ENCODE data around the gene CPOX.

CPOX gene

GRCh38 chr3:98583766-98584165, 9.6 kb downstream of the CPOX start:
- H3K27me3 ChIP-seq (ENCODE audit: control insufficient read depth in 3 of 3, insufficient read depth in 3 of 3, low read depth in 1 of 3, low read length in 3 of 3): no peaks in the 10 kb centered on the region
- H4K8ac ChIP-seq (ENCODE audit: low read depth, low read length): no peak overlapping the region
- H3K4me3 ChIP-seq (ENCODE audit: low read length in 2 of 2): no peak overlapping the region
- H2AK5ac ChIP-seq (ENCODE audit: low read depth, low read length): no peak overlapping the region
- H3K4me2 ChIP-seq (ENCODE audit: insufficient read depth, low read length, poor library complexity, severe bottlenecking): no peak overlapping the region
- H3K27ac ChIP-seq (replicated peaks; ENCODE audit: low read length): no peak overlapping the region
- no peak overlapping the region for H2BK12ac ChIP-seq (ENCODE audit: low read length)
- H3K9ac ChIP-seq (ENCODE audit: low read depth, low read length, poor library complexity): no peak overlapping the region
- H3K4ac ChIP-seq (ENCODE audit: low read length): no peak overlapping the region
- peaks cover 0 to 2% of the 10 kb centered on the region in 2 donors for H3K4me1 ChIP-seq (ENCODE audit: control insufficient read depth in 2 of 2, insufficient read depth in 1 of 2, low read depth in 1 of 2, low read length in 2 of 2)
- no peak overlapping the region for H2AFZ ChIP-seq (ENCODE audit: low read length)
- DNase-seq (ENCODE audit: low spot score): no peak
- no peak overlapping the region for H3K14ac ChIP-seq (ENCODE audit: low read length)
- H3K18ac ChIP-seq (ENCODE audit: low read length): no peak overlapping the region
- H3K79me1 ChIP-seq (ENCODE audit: low read depth, low read length): peaks cover 2% of the 10 kb centered on the region
- no peak overlapping the region for H2BK15ac ChIP-seq (ENCODE audit: low read length)
- no peak overlapping the region for H3K23ac ChIP-seq (ENCODE audit: low read depth, low read length, poor library complexity)
- H3K36me3 ChIP-seq (replicated peaks in 1 of 2; ENCODE audit: control insufficient read depth in 2 of 2, insufficient read depth in 2 of 2, low read length in 2 of 2): peaks cover 10 to 80% of the 10 kb centered on the region in 2 donors
- no peak overlapping the region for H2BK5ac ChIP-seq (ENCODE audit: low read length)
- WGBS, 2 donors (ENCODE audit: extremely low coverage in 2 of 2, insufficient read length in 2 of 2, insufficient replicate concordance in 1 of 2): no CpG with 5 or more reads among the region's 4 CpGs
- H2BK120ac ChIP-seq (ENCODE audit: low read depth, low read length): no peak overlapping the region
- H3K9me3 ChIP-seq (replicated peaks in 1 of 2; ENCODE audit: control insufficient read depth in 2 of 2, insufficient read depth in 1 of 2, low read depth in 1 of 2, low read length in 2 of 2): peaks cover 0 to 2% of the 10 kb centered on the region in 2 donors
- no peak overlapping the region for H4K91ac ChIP-seq (ENCODE audit: low read depth, low read length, poor library complexity)

- Histone ChIP-seq H3K27me3 (ENCODE audit: control insufficient read depth in 3 of 3, insufficient read depth in 3 of 3, low read depth in 1 of 3, low read length in 3 of 3) (no peaks in the 10 kb centered on the region), H2AK5ac (ENCODE audit: low read depth, low read length) (no peak overlapping the region), H3K18ac (ENCODE audit: low read length) (no peak overlapping the region), H3K9me3 (replicated peaks in 1 of 2; ENCODE audit: control insufficient read depth in 2 of 2, insufficient read depth in 1 of 2, low read depth in 1 of 2, low read length in 2 of 2) (peaks cover 0 to 2% of the 10 kb centered on the region in 2 donors), H4K8ac (ENCODE audit: low read depth, low read length) (no peak overlapping the region), H3K79me1 (ENCODE audit: low read depth, low read length) (peaks cover 2% of the 10 kb centered on the region), H3K23ac (ENCODE audit: low read depth, low read length, poor library complexity) (no peak overlapping the region), H2BK120ac (ENCODE audit: low read depth, low read length) (no peak overlapping the region), H2BK5ac (ENCODE audit: low read length) (no peak overlapping the region), H3K9ac (ENCODE audit: low read depth, low read length, poor library complexity) (no peak overlapping the region), H2BK12ac (ENCODE audit: low read length) (no peak overlapping the region), H4K91ac (ENCODE audit: low read depth, low read length, poor library complexity) (no peak overlapping the region), H3K4me1 (ENCODE audit: control insufficient read depth in 2 of 2, insufficient read depth in 1 of 2, low read depth in 1 of 2, low read length in 2 of 2) (peaks cover 0 to 2% of the 10 kb centered on the region in 2 donors), H3K14ac (ENCODE audit: low read length) (no peak overlapping the region), H3K27ac (replicated peaks; ENCODE audit: low read length) (no peak overlapping the region), H3K4ac (ENCODE audit: low read length) (no peak overlapping the region), H3K4me2 (ENCODE audit: insufficient read depth, low read length, poor library complexity, severe bottlenecking) (no peak overlapping the region), H3K4me3 (ENCODE audit: low read length in 2 of 2) (no peak overlapping the region), H2BK15ac (ENCODE audit: low read length) (no peak overlapping the region), H2AFZ (ENCODE audit: low read length) (no peak overlapping the region), H3K36me3 (replicated peaks in 1 of 2; ENCODE audit: control insufficient read depth in 2 of 2, insufficient read depth in 2 of 2, low read length in 2 of 2) (peaks cover 12 to 80% of the 10 kb centered on the region in 2 donors)
- WGBS, 2 donors (ENCODE audit: extremely low coverage in 2 of 2, insufficient read length in 2 of 2, insufficient replicate concordance in 1 of 2): no CpG with 5 or more reads among the region's 1 CpG
- DNase-seq (ENCODE audit: low spot score): no peak
Measured at GRCh38 chr3:98582042-98582441, 11.4 kb downstream of the CPOX start.

- Histone ChIP-seq H4K8ac (ENCODE audit: low read depth, low read length) (no peak overlapping the region), H3K4me3 (ENCODE audit: low read length in 2 of 2) (no peak overlapping the region), H2BK120ac (ENCODE audit: low read depth, low read length) (no peak overlapping the region), H3K4me2 (ENCODE audit: insufficient read depth, low read length, poor library complexity, severe bottlenecking) (no peak overlapping the region), H3K27ac (replicated peaks; ENCODE audit: low read length) (no peak overlapping the region), H2AK5ac (ENCODE audit: low read depth, low read length) (no peak overlapping the region), H3K27me3 (ENCODE audit: control insufficient read depth in 3 of 3, insufficient read depth in 3 of 3, low read depth in 1 of 3, low read length in 3 of 3) (no peaks in the 10 kb centered on the region), H2AFZ (ENCODE audit: low read length) (no peak overlapping the region), H3K9ac (ENCODE audit: low read depth, low read length, poor library complexity) (no peak overlapping the region), H3K9me3 (replicated peaks in 1 of 2; ENCODE audit: control insufficient read depth in 2 of 2, insufficient read depth in 1 of 2, low read depth in 1 of 2, low read length in 2 of 2) (peaks cover 0 to 2% of the 10 kb centered on the region in 2 donors), H4K91ac (ENCODE audit: low read depth, low read length, poor library complexity) (no peak overlapping the region), H2BK15ac (ENCODE audit: low read length) (no peak overlapping the region), H3K23ac (ENCODE audit: low read depth, low read length, poor library complexity) (no peak overlapping the region), H3K14ac (ENCODE audit: low read length) (no peak overlapping the region), H2BK12ac (ENCODE audit: low read length) (no peak overlapping the region), H2BK5ac (ENCODE audit: low read length) (no peak overlapping the region), H3K36me3 (replicated peaks in 1 of 2; ENCODE audit: control insufficient read depth in 2 of 2, insufficient read depth in 2 of 2, low read length in 2 of 2) (peaks cover 12 to 84% of the 10 kb centered on the region in 2 donors), H3K4ac (ENCODE audit: low read length) (no peak overlapping the region), H3K18ac (ENCODE audit: low read length) (no peak overlapping the region), H3K79me1 (ENCODE audit: low read depth, low read length) (peaks cover 2% of the 10 kb centered on the region), H3K4me1 (ENCODE audit: control insufficient read depth in 2 of 2, insufficient read depth in 1 of 2, low read depth in 1 of 2, low read length in 2 of 2) (peaks cover 0 to 2% of the 10 kb centered on the region in 2 donors)
- no peak for DNase-seq (ENCODE audit: low spot score)
- WGBS, 2 donors (ENCODE audit: extremely low coverage in 2 of 2, insufficient read length in 2 of 2, insufficient replicate concordance in 1 of 2): no CpG with 5 or more reads among the region's 1 CpG
Measured at GRCh38 chr3:98581474-98581873, 11.9 kb downstream of the CPOX start.

GRCh38 chr3:98580401-98581386, 12.7 kb downstream of the CPOX start:
- Histone ChIP-seq H2BK15ac (ENCODE audit: low read length) (no peak overlapping the region), H3K4ac (ENCODE audit: low read length) (no peak overlapping the region), H4K91ac (ENCODE audit: low read depth, low read length, poor library complexity) (no peak overlapping the region), H3K23ac (ENCODE audit: low read depth, low read length, poor library complexity) (no peak overlapping the region), H2AK5ac (ENCODE audit: low read depth, low read length) (no peak overlapping the region), H2BK5ac (ENCODE audit: low read length) (no peak overlapping the region), H3K79me1 (ENCODE audit: low read depth, low read length) (peaks cover 2% of the 10 kb centered on the region), H3K36me3 (replicated peaks in 1 of 2; ENCODE audit: control insufficient read depth in 2 of 2, insufficient read depth in 2 of 2, low read length in 2 of 2) (peaks cover 10 to 81% of the 10 kb centered on the region in 2 donors), H3K9me3 (replicated peaks in 1 of 2; ENCODE audit: control insufficient read depth in 2 of 2, insufficient read depth in 1 of 2, low read depth in 1 of 2, low read length in 2 of 2) (peaks cover 0 to 2% of the 10 kb centered on the region in 2 donors), H2BK12ac (ENCODE audit: low read length) (no peak overlapping the region), H3K14ac (ENCODE audit: low read length) (no peak overlapping the region), H3K9ac (ENCODE audit: low read depth, low read length, poor library complexity) (no peak overlapping the region), H3K27me3 (ENCODE audit: control insufficient read depth in 3 of 3, insufficient read depth in 3 of 3, low read depth in 1 of 3, low read length in 3 of 3) (no peaks in the 10 kb centered on the region), H2BK120ac (ENCODE audit: low read depth, low read length) (no peak overlapping the region), H3K27ac (replicated peaks; ENCODE audit: low read length) (no peak overlapping the region), H3K4me3 (ENCODE audit: low read length in 2 of 2) (no peak overlapping the region), H4K8ac (ENCODE audit: low read depth, low read length) (no peak overlapping the region), H3K18ac (ENCODE audit: low read length) (peak overlapping the region; percentile 76), H3K4me2 (ENCODE audit: insufficient read depth, low read length, poor library complexity, severe bottlenecking) (no peak overlapping the region), H2AFZ (ENCODE audit: low read length) (no peak overlapping the region), H3K4me1 (ENCODE audit: control insufficient read depth in 2 of 2, insufficient read depth in 1 of 2, low read depth in 1 of 2, low read length in 2 of 2) (peaks cover 0 to 2% of the 10 kb centered on the region in 2 donors)
- no peak for DNase-seq (ENCODE audit: low spot score)
- no CpG with 5 or more reads among the region's 8 CpGs for WGBS, 2 donors (ENCODE audit: extremely low coverage in 2 of 2, insufficient read length in 2 of 2, insufficient replicate concordance in 1 of 2)

Data from neuronal stem cell (in vitro differentiated cells).